ENCODE measurements around the gene MAGOH. TPM values are rescaled to one million over a fixed set of nuclear protein-coding genes. Genes with fewer than 3 reads are reported as not detected.

MAGOH gene
- total and polyA plus RNA-seq, 9 of the 15 experiments (the other 6 are each of a cell fraction or from before 2014, with no cell fraction given) = 102 to 342 (median 135) TPM

DNA sequence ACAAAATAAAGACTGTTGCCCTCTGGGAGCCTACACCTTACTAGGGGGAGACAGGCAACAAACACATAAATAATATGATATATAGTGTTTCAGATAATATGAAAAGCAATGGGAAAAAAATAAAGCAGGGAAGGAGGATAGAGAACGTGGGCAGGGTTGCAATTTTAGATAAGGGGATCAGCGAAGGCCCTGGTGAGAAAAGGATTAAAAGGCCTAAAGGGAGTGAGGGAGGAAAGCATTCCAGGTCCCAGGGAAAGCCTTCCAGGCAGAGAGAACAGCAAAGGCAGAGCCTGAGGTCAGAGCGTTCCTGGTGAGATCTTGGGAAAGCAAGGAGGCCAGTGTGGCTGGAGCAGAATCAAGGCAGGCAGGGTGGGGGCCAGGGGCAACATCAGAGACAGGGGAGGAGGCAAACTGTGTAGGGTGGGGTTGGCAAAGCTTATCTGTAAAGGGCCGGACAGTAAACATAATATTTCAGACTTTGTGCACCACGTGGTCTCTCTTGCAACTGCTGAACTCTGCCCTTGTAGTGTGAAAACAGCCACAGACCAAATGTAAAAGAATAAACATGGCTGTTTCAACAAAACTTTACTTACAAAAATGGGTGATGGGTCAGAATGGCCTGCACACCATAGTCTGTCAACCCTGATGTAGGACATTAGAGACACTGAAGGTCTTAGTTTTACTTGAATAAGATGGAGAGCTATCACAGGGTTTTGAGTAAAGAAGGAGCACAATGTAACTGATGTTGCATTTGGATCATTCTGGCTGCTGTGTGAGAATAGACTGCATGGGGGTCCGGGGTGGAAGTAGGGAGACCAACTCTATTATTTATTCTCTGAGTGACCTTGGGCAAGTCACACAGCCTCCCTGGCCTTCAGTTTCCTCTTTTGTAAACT lies 55.0 kb downstream of the MAGOH start (continued):
- TF ChIP-seq, protein P1, sequence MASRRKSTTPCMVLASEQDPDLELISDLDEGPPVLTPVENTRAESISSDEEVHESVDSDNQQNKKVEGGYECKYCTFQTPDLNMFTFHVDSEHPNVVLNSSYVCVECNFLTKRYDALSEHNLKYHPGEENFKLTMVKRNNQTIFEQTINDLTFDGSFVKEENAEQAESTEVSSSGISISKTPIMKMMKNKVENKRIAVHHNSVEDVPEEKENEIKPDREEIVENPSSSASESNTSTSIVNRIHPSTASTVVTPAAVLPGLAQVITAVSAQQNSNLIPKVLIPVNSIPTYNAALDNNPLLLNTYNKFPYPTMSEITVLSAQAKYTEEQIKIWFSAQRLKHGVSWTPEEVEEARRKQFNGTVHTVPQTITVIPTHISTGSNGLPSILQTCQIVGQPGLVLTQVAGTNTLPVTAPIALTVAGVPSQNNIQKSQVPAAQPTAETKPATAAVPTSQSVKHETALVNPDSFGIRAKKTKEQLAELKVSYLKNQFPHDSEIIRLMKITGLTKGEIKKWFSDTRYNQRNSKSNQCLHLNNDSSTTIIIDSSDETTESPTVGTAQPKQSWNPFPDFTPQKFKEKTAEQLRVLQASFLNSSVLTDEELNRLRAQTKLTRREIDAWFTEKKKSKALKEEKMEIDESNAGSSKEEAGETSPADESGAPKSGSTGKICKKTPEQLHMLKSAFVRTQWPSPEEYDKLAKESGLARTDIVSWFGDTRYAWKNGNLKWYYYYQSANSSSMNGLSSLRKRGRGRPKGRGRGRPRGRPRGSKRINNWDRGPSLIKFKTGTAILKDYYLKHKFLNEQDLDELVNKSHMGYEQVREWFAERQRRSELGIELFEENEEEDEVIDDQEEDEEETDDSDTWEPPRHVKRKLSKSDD (conservative IDR thresholded peaks at IDR 0.05; ENCODE audit: low read length) = no peak
- no peak for TF ChIP-seq SMAD1 (IDR thresholded peaks at IDR 0.05; ENCODE audit: low read depth, low read length, partially characterized antibody)
- TF ChIP-seq, protein P2, sequence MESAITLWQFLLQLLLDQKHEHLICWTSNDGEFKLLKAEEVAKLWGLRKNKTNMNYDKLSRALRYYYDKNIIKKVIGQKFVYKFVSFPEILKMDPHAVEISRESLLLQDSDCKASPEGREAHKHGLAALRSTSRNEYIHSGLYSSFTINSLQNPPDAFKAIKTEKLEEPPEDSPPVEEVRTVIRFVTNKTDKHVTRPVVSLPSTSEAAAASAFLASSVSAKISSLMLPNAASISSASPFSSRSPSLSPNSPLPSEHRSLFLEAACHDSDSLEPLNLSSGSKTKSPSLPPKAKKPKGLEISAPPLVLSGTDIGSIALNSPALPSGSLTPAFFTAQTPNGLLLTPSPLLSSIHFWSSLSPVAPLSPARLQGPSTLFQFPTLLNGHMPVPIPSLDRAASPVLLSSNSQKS (CRISPR knock-in tag; IDR thresholded peaks at IDR 0.05) = no peak
- peak; percentile 90 for TF ChIP-seq ARID1B (IDR thresholded peaks at IDR 0.05)
- TF ChIP-seq HMG20B (CRISPR knock-in tag; IDR thresholded peaks at IDR 0.05) = no peak
- no peak for TF ChIP-seq ZNF3 (CRISPR knock-in tag; IDR thresholded peaks at IDR 0.05)
- peak; percentile 32 to 52; a peak in 2 of 4 replicates for TF ChIP-seq MAZ (CRISPR knock-in tag; conservative IDR thresholded peaks at IDR 0.05 in 1 of 2, IDR thresholded peaks at IDR 0.05 in 1 of 2)
- TF ChIP-seq, protein P3, sequence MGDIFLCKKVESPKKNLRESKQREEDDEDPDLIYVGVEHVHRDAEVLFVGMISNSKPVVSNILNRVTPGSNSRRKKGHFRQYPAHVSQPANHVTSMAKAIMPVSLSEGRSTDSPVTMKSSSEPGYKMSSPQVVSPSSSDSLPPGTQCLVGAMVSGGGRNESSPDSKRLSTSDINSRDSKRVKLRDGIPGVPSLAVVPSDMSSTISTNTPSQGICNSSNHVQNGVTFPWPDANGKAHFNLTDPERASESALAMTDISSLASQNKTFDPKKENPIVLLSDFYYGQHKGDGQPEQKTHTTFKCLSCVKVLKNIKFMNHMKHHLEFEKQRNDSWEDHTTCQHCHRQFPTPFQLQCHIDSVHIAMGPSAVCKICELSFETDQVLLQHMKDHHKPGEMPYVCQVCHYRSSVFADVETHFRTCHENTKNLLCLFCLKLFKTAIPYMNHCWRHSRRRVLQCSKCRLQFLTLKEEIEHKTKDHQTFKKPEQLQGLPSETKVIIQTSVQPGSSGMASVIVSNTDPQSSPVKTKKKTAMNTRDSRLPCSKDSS (IDR thresholded peaks at IDR 0.05; ENCODE audit: low read depth, partially characterized antibody) = no peak
- TF ChIP-seq ZSCAN32 (CRISPR knock-in tag; IDR thresholded peaks at IDR 0.05) = no peak
- TF ChIP-seq ERF (CRISPR knock-in tag; IDR thresholded peaks at IDR 0.05) = no peak
- no peak for TF ChIP-seq ZKSCAN1 (IDR thresholded peaks at IDR 0.05; ENCODE audit: low read depth, low read length)
- TF ChIP-seq NFATC3 (IDR thresholded peaks at IDR 0.05) = 0 out of 2 replicates have a peak, but pooled peaks have one; percentile 9
- no peak for TF ChIP-seq ZNF197 (CRISPR knock-in tag; IDR thresholded peaks at IDR 0.05; ENCODE audit: low read depth)
- TF ChIP-seq ZNF217 (CRISPR knock-in tag; IDR thresholded peaks at IDR 0.05) = no peak
- TF ChIP-seq PHF20 (IDR thresholded peaks at IDR 0.05; ENCODE audit: partially characterized antibody) = no peak
- no peak for TF ChIP-seq CBFB (CRISPR knock-in tag; IDR thresholded peaks at IDR 0.05)
- TF ChIP-seq, protein P4, sequence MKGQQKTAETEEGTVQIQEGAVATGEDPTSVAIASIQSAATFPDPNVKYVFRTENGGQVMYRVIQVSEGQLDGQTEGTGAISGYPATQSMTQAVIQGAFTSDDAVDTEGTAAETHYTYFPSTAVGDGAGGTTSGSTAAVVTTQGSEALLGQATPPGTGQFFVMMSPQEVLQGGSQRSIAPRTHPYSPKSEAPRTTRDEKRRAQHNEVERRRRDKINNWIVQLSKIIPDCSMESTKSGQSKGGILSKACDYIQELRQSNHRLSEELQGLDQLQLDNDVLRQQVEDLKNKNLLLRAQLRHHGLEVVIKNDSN (CRISPR knock-in tag; IDR thresholded peaks at IDR 0.05) = peak; percentile 84
- TF ChIP-seq FOSL1 (tag; conservative IDR thresholded peaks at IDR 0.05) = no peak
- TF ChIP-seq ZNF764 (CRISPR knock-in tag; IDR thresholded peaks at IDR 0.05; ENCODE audit: low read depth) = no peak
- no peak for TF ChIP-seq SMC3 (conservative IDR thresholded peaks at IDR 0.05; ENCODE audit: insufficient read depth, low read depth, low read length)

Measured in K562 (cell line).